Activated naive CD8-positive, alpha-beta T cell treated with anti-CD3 and anti-CD28 coated beads for 36 hours (primary cell): ENCODE data around the gene DNAJC24. TPM values are rescaled to one million over a fixed set of nuclear protein-coding genes. Genes with fewer than 3 reads are reported as not detected.
"Not testable (repeated sequence)": the region's sequence is repeated elsewhere in the genome, so short reads cannot be mapped to it uniquely, and the experiment has no call there.

ENCODE experiments used
- DNase-seq: peaks from one replicate; pipeline ENCODE4 v3.0.0; 2021
- H3K27ac Mint-ChIP-seq: one replicate; pipeline ENCODE4 v1.8.0; 2022; ENCODE audit warnings: mild to moderate bottlenecking, moderate library complexity, mixed read lengths
- H3K27me3 Mint-ChIP-seq: one replicate; pipeline ENCODE4 v1.8.0; 2022; ENCODE audit warnings: mild to moderate bottlenecking, mixed read lengths
- H3K36me3 Mint-ChIP-seq: one replicate; pipeline ENCODE4 v1.8.0; 2021; ENCODE audit warnings: mild to moderate bottlenecking, mixed read lengths
- H3K4me1 Mint-ChIP-seq: one replicate; pipeline ENCODE4 v1.8.0; 2021; ENCODE audit warnings: mixed read lengths
- H3K4me3 Mint-ChIP-seq: one replicate; pipeline ENCODE4 v1.8.0; 2022; ENCODE audit warnings: mild to moderate bottlenecking, moderate library complexity, mixed read lengths
- H3K9me3 Mint-ChIP-seq: one replicate; pipeline ENCODE4 v1.8.0; 2022; ENCODE audit warnings: mixed read lengths
- total RNA-seq, 2 experiments: library from RNA; stranded (reverse); gene quantifications; one replicate each; pipeline ENCODE4 v1.2.3, GENCODE V29; 2021

Gene DNAJC24, protein sequence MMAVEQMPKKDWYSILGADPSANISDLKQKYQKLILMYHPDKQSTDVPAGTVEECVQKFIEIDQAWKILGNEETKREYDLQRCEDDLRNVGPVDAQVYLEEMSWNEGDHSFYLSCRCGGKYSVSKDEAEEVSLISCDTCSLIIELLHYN
- 10 to 100 TPM; 16.3 to 22.8 TPM for total RNA-seq

- H3K4me1 Mint-ChIP-seq: peaks cover 36% of the 10 kb centered on the region
Observed at GRCh38 chr11:31369348-31370329, at the start of gene DNAJC24, which contains the start of gene DCDC1. Gene DNAJC24, plus strand, starts transcription at chr11:31369860. Its CDS starts 889 bp downstream, at chr11:31370749. Gene DCDC1, minus strand, starts transcription at chr11:31369739. Its CDS starts 41,459 bp downstream, at chr11:31328280.

GRCh38 chr11:31321494-31321893, 48.2 kb upstream of the DNAJC24 start:
- not testable (repeated sequence) for H3K9me3 Mint-ChIP-seq, H3K4me1 Mint-ChIP-seq, H3K27me3 Mint-ChIP-seq, H3K4me3 Mint-ChIP-seq, DNase-seq, H3K27ac Mint-ChIP-seq, H3K36me3 Mint-ChIP-seq

More at GRCh38 chr11:31369348-31370329, at the start of gene DNAJC24, which contains the start of gene DCDC1:
- no peaks in the 10 kb centered on the region for H3K9me3 Mint-ChIP-seq
- H3K36me3 Mint-ChIP-seq: peaks cover 9% of the 10 kb centered on the region
- DNase-seq: peak; percentile 90
- H3K27me3 Mint-ChIP-seq: no peaks in the 10 kb centered on the region
- H3K27ac Mint-ChIP-seq: peak within 1 kb of the TSS; percentile 87
- H3K4me3 Mint-ChIP-seq: peak within 1 kb of the TSS; percentile 90

- Mint-ChIP-seq H3K4me3 (no peak overlapping the region), H3K36me3 (no peaks in the 10 kb centered on the region), H3K27me3 (peaks cover 4% of the 10 kb centered on the region), H3K4me1 (no peaks in the 10 kb centered on the region), H3K9me3 (no peaks in the 10 kb centered on the region), H3K27ac (no peak overlapping the region)
- no peak for DNase-seq
Observed at GRCh38 chr11:31323145-31323544, 46.5 kb upstream of the DNAJC24 start.

DNA sequence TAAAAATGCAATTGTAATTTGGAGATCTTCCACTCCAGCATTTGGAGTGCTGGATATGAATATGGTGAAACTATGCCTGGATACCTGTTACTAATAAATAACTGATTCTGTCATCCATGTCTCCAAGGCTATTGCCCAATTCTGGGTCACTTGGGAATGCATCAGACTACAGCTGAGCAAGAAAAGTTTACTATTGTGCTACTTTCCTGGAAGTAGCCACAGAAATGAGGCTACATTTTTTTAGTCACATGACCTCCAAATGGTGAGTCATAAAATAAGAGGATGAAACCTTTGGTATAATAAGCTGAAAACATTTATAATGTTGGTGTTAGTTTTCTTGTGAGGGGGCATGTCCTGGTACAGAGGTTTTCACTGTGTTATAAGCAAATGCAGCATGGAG, 44.5 kb upstream of the DNAJC24 start:
- Mint-ChIP-seq H3K36me3 (peaks cover 3% of the 10 kb centered on the region), H3K27me3 (peaks cover 4% of the 10 kb centered on the region), H3K4me3 (no peak overlapping the region), H3K27ac (no peak overlapping the region), H3K9me3 (peaks cover 3% of the 10 kb centered on the region), H3K4me1 (no peaks in the 10 kb centered on the region)
- DNase-seq: no peak

- no peak for DNase-seq
- no peaks in the 10 kb centered on the region for H3K4me1 Mint-ChIP-seq
- no peak overlapping the region for H3K27ac Mint-ChIP-seq
- peaks cover 4% of the 10 kb centered on the region for H3K27me3 Mint-ChIP-seq
- peaks cover 3% of the 10 kb centered on the region for H3K36me3 Mint-ChIP-seq
- H3K4me3 Mint-ChIP-seq: no peak overlapping the region
- peaks cover 5% of the 10 kb centered on the region for H3K9me3 Mint-ChIP-seq
Observed at GRCh38 chr11:31326470-31327148, 43.1 kb upstream of the DNAJC24 start.

- H3K4me1 Mint-ChIP-seq: no peaks in the 10 kb centered on the region
- peaks cover 4% of the 10 kb centered on the region for H3K27me3 Mint-ChIP-seq
- H3K9me3 Mint-ChIP-seq: peaks cover 5% of the 10 kb centered on the region
- H3K27ac Mint-ChIP-seq: no peak overlapping the region
- DNase-seq: no peak
- no peak overlapping the region for H3K4me3 Mint-ChIP-seq
- H3K36me3 Mint-ChIP-seq: peaks cover 3% of the 10 kb centered on the region
Observed at GRCh38 chr11:31327417-31327816, 42.2 kb upstream of the DNAJC24 start.

- H3K4me1 Mint-ChIP-seq: no peaks in the 10 kb centered on the region
- peaks cover 3% of the 10 kb centered on the region for H3K36me3 Mint-ChIP-seq
- no peak overlapping the region for H3K4me3 Mint-ChIP-seq
- no peak for DNase-seq
- H3K9me3 Mint-ChIP-seq: peaks cover 5% of the 10 kb centered on the region
- H3K27ac Mint-ChIP-seq: no peak overlapping the region
- H3K27me3 Mint-ChIP-seq: peaks cover 4% of the 10 kb centered on the region
Observed at GRCh38 chr11:31328697-31329096, 41.0 kb upstream of the DNAJC24 start.

DNA sequence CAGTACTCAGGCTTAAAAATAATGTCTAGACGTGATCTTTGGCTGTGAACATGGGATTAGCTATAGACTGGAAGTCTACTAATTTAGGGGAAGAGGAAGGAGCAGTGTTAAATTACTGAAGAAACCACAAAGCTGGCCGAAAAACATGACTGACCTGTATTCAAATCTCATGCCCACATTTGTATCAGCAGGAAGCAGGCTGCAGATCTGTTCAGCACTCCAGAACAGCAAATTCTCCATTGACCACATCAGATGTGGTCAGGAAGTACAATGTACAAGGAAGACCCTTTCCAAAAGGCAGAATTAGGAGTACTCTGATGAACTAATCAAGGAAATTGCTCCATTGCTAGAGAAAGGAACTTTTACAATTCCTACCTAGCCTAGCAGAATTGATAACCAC, 31.9 kb upstream of the DNAJC24 start:
- no peak overlapping the region for H3K27ac Mint-ChIP-seq
- H3K36me3 Mint-ChIP-seq: no peaks in the 10 kb centered on the region
- no peak overlapping the region for H3K4me3 Mint-ChIP-seq
- peaks cover 7% of the 10 kb centered on the region for H3K27me3 Mint-ChIP-seq
- no peak for DNase-seq
- no peaks in the 10 kb centered on the region for H3K4me1 Mint-ChIP-seq
- no peaks in the 10 kb centered on the region for H3K9me3 Mint-ChIP-seq

DNA sequence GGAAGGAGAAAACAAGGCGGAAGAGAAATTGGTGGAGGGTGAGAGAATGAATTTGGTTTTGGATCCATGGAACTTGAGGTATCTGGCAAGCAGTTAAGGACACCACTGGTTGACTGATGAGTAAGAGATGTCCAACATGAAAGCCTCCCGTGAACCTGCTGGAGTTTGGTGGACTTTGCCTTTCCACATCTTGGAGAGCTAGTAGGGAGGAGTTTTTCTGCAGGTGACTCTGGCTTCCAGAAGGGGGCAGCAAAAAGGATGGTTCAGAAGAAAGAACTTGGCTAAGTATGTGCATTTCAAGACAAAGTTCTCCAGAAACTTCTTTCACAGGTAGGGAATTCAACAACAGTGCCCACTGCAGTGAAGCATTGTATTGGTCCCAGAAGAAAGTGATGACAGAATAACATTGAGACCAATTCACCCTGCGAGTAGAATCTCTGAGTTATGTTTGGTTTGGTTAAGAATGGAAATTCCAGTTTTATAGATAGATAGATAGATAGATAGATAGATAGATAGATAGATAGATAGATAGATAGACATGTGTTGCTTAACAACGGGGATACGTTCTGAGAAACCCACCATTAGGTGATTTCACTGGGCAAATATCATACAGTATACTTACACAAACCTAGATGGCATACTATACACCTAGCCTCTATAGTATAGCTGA, 28.6 kb upstream of the DNAJC24 start:
- Mint-ChIP-seq H3K36me3 (no peaks in the 10 kb centered on the region), H3K4me1 (no peaks in the 10 kb centered on the region), H3K4me3 (no peak overlapping the region), H3K9me3 (no peaks in the 10 kb centered on the region), H3K27me3 (peaks cover 11% of the 10 kb centered on the region), H3K27ac (no peak overlapping the region)
- DNase-seq: no peak

- H3K27ac Mint-ChIP-seq: no peak overlapping the region
- H3K4me1 Mint-ChIP-seq: no peaks in the 10 kb centered on the region
- no peak overlapping the region for H3K4me3 Mint-ChIP-seq
- no peak for DNase-seq
- no peaks in the 10 kb centered on the region for H3K9me3 Mint-ChIP-seq
- H3K36me3 Mint-ChIP-seq: no peaks in the 10 kb centered on the region
- peaks cover 13% of the 10 kb centered on the region for H3K27me3 Mint-ChIP-seq
Observed at GRCh38 chr11:31351168-31351567, 18.5 kb upstream of the DNAJC24 start.

- Mint-ChIP-seq H3K36me3 (no peaks in the 10 kb centered on the region), H3K4me1 (no peaks in the 10 kb centered on the region), H3K27ac (no peak overlapping the region), H3K9me3 (no peaks in the 10 kb centered on the region), H3K4me3 (no peak overlapping the region), H3K27me3 (peaks cover 10% of the 10 kb centered on the region)
- DNase-seq: no peak
Observed at GRCh38 chr11:31355131-31355530, 14.5 kb upstream of the DNAJC24 start.

DNA sequence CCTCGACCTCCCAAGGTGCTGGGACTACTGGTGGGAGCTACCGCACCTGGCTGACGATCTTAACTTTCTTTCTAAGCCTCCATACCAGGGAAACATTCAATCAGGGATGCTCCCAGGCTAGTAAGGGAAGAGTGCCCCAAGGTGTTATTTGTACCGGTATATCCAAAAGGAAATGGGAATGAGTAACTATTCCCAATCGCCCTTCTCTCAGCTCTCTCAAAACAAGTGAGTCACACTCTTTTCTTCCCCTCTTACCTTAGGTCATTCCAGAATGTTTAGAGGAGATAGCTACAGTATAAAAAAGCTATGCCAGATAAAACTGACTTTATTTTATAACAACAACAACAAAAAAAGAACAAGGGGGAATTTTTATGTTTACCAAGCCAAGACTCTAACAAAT, 13.8 kb upstream of the DNAJC24 start:
- Mint-ChIP-seq H3K27me3 (peaks cover 10% of the 10 kb centered on the region), H3K27ac (no peak overlapping the region), H3K4me1 (no peaks in the 10 kb centered on the region), H3K36me3 (no peaks in the 10 kb centered on the region), H3K4me3 (no peak overlapping the region), H3K9me3 (no peaks in the 10 kb centered on the region)
- DNase-seq: no peak

DNA sequence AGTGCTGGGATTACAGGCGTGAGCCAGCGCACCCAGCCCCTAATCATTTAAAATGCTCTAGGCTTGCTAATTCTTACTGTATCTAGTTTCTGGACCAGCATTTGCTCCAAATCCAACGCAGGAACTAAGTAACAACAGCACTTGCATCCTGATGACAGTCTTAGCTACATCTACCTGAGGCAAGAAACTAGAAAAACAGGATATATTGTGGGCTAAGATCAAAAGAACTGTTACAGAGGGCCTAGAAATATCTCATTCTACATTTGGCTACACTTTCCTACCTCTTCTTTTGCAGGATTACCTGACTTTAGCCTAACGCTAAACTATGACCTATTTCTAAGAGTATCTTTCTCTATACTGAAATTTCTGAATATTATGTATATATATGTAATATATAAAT, 7.9 kb upstream of the DNAJC24 start:
- no peaks in the 10 kb centered on the region for H3K27me3 Mint-ChIP-seq
- no peak overlapping the region for H3K27ac Mint-ChIP-seq
- H3K4me1 Mint-ChIP-seq: peaks cover 12% of the 10 kb centered on the region
- H3K4me3 Mint-ChIP-seq: no peak overlapping the region
- H3K9me3 Mint-ChIP-seq: no peaks in the 10 kb centered on the region
- no peak for DNase-seq
- H3K36me3 Mint-ChIP-seq: no peaks in the 10 kb centered on the region

DNA sequence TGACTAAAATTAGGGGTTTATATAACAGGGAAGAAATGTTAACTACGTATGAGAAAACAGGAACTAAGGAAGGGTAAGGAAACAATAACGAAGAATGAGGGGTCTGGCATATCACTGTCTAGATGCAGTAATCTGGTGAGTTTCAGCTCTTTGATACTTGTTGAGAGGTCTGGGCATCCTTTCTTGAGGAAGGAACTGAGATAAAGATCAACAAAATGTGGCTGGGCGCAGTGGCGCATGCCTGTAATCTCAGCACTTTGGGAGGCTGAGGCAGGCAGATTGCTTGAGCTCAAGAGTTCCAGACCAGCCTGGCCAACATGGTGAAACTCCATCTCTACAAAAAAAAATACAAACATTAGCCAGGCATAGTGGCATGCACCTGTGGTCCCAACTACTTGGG, 2.9 kb upstream of the DNAJC24 start:
- no peaks in the 10 kb centered on the region for H3K27me3 Mint-ChIP-seq
- H3K4me3 Mint-ChIP-seq: no peak overlapping the region
- H3K27ac Mint-ChIP-seq: no peak overlapping the region
- peaks cover 24% of the 10 kb centered on the region for H3K4me1 Mint-ChIP-seq
- H3K9me3 Mint-ChIP-seq: no peaks in the 10 kb centered on the region
- H3K36me3 Mint-ChIP-seq: peaks cover 2% of the 10 kb centered on the region
- DNase-seq: no peak

GRCh38 chr11:31375879-31376278, 6.2 kb downstream of the DNAJC24 start:
- Mint-ChIP-seq H3K36me3 (peaks cover 27% of the 10 kb centered on the region), H3K27ac (no peak overlapping the region)
- no peak for DNase-seq

More at GRCh38 chr11:31375879-31376278, 6.2 kb downstream of the DNAJC24 start:
- no peaks in the 10 kb centered on the region for H3K9me3 Mint-ChIP-seq
- no peak overlapping the region for H3K4me3 Mint-ChIP-seq
- H3K4me1 Mint-ChIP-seq: peaks cover 37% of the 10 kb centered on the region
- no peaks in the 10 kb centered on the region for H3K27me3 Mint-ChIP-seq
